AG09319 (cell line): Measurements from ENCODE around the gene CDHR3.

Source experiments
- DNase-seq: peaks from one replicate; pipeline ENCODE4 v3.0.0-alpha.2; 2010; ENCODE audit warnings: low read depth; ENCODE audit errors: extremely low read depth
- CTCF ChIP-seq: IDR thresholded peaks from 2 replicates; pipeline ENCODE4 v1.5.1; 2011; ENCODE audit warnings: low read depth, mild to moderate bottlenecking, inconsistent platforms, low read length, moderate library complexity

The CDHR3 gene

GRCh38 chr7:105958012-105958411, 5.1 kb upstream of the CDHR3 start:
- no peak for DNase-seq
- TF ChIP-seq CTCF, result no peak

GRCh38 chr7:105962353-105962752, 711 bp upstream of the CDHR3 start:
- no peak for DNase-seq
- TF ChIP-seq CTCF, result no peak

- no peak for DNase-seq
- no peak for TF ChIP-seq CTCF
Observed at GRCh38 chr7:105971845-105972244, 8.8 kb downstream of the CDHR3 start.

- DNase-seq, result no peak
- no peak for TF ChIP-seq CTCF
Observed at GRCh38 chr7:105972276-105972675, 9.2 kb downstream of the CDHR3 start.

- DNase-seq, result no peak
- TF ChIP-seq CTCF, result no peak
Observed at GRCh38 chr7:105974471-105974870, 11.4 kb downstream of the CDHR3 start.

- no peak for DNase-seq
Observed at GRCh38 chr7:105975770-105976417, 12.8 kb downstream of the CDHR3 start.

GRCh38 chr7:105976868-105977267, 13.8 kb downstream of the CDHR3 start:
- no peak for TF ChIP-seq CTCF
- no peak for DNase-seq

More at GRCh38 chr7:105975770-105976417, 12.8 kb downstream of the CDHR3 start:
- TF ChIP-seq CTCF, result no peak
